Neuronal stem cell (in vitro differentiated cells): ENCODE results near the gene HS2ST1.

ENCODE experiments used
- DNase-seq: peaks from one replicate; pipeline ENCODE4 v3.0.0-alpha.2; 2013; ENCODE audit warnings: low spot score
- H2AFZ ChIP-seq: one replicate; pipeline ENCODE4 v1.6.1; 2013; ENCODE audit warnings: mild to moderate bottlenecking, low read length, inconsistent platforms
- H2AK5ac ChIP-seq: 2 replicates; pipeline ENCODE4 v1.6.1; 2013; ENCODE audit warnings: low read depth, mild to moderate bottlenecking, inconsistent platforms, low read length, moderate library complexity, mixed read lengths
- H2BK120ac ChIP-seq: 2 replicates; pipeline ENCODE4 v1.6.1; 2013; ENCODE audit warnings: low read depth, mild to moderate bottlenecking, inconsistent platforms, low read length, moderate library complexity, mixed read lengths
- H2BK12ac ChIP-seq: one replicate; pipeline ENCODE4 v1.6.1; 2013; ENCODE audit warnings: low read length, inconsistent platforms
- H2BK15ac ChIP-seq: 2 replicates; pipeline ENCODE4 v1.6.1; 2013; ENCODE audit warnings: mild to moderate bottlenecking, low read length, inconsistent platforms, mixed read lengths
- H2BK5ac ChIP-seq: one replicate; pipeline ENCODE4 v1.6.1; 2013; ENCODE audit warnings: inconsistent platforms, mild to moderate bottlenecking, low read length, moderate library complexity
- H3K14ac ChIP-seq: one replicate; pipeline ENCODE4 v1.6.1; 2013; ENCODE audit warnings: low read length, inconsistent platforms
- H3K18ac ChIP-seq: 2 replicates; pipeline ENCODE4 v1.6.1; 2013; ENCODE audit warnings: low read length, inconsistent platforms
- H3K23ac ChIP-seq: 2 replicates; pipeline ENCODE4 v1.6.1; 2013; ENCODE audit warnings: low read depth, mild to moderate bottlenecking, mixed read lengths, low read length, inconsistent platforms; ENCODE audit not compliant: poor library complexity
- H3K27ac ChIP-seq: replicated peaks from 3 replicates; pipeline ENCODE4 v1.5.1; 2013; ENCODE audit warnings: low read length, inconsistent platforms
- H3K27me3 ChIP-seq, 3 experiments: 2 replicates each; pipeline ENCODE4 v1.6.1; 2013; ENCODE audit warnings: low read length in 3 of 3, mild to moderate bottlenecking in 2 of 3, inconsistent platforms in 1 of 3, low read depth in 1 of 3, mixed read lengths in 1 of 3, moderate library complexity in 1 of 3; ENCODE audit not compliant: control insufficient read depth in 3 of 3, insufficient read depth in 3 of 3
- H3K36me3 ChIP-seq, 2 donors: replicated peaks in 1 of 2; 2 replicates each; pipeline ENCODE4 v1.6.1; 2013; ENCODE audit warnings: low read length in 2 of 2; ENCODE audit not compliant: control insufficient read depth in 2 of 2, insufficient read depth in 2 of 2
- H3K4ac ChIP-seq: 2 replicates; pipeline ENCODE4 v1.6.1; 2013; ENCODE audit warnings: inconsistent platforms, mild to moderate bottlenecking, low read length, moderate library complexity
- H3K4me1 ChIP-seq, 2 donors: 1 replicate in 1 of 2; 2 replicates in 1 of 2; pipeline ENCODE4 v1.6.1; 2013; ENCODE audit warnings: low read length in 2 of 2, low read depth in 1 of 2; ENCODE audit not compliant: control insufficient read depth in 2 of 2, insufficient read depth in 1 of 2
- H3K4me2 ChIP-seq: one replicate; pipeline ENCODE4 v1.6.1; 2013; ENCODE audit warnings: mild to moderate bottlenecking, low read length, inconsistent platforms; ENCODE audit not compliant: insufficient read depth, poor library complexity, severe bottlenecking
- H3K4me3 ChIP-seq, 2 donors: 2 replicates each; pipeline ENCODE4 v1.5.1; 2013; ENCODE audit warnings: low read length in 2 of 2, mild to moderate bottlenecking in 2 of 2, inconsistent platforms in 1 of 2, moderate library complexity in 1 of 2
- H3K79me1 ChIP-seq: one replicate; pipeline ENCODE4 v1.6.1; 2013; ENCODE audit warnings: low read depth, mild to moderate bottlenecking, inconsistent platforms, low read length, moderate library complexity
- H3K9ac ChIP-seq: one replicate; pipeline ENCODE4 v1.6.1; 2013; ENCODE audit warnings: mild to moderate bottlenecking, low read depth, low read length, inconsistent platforms; ENCODE audit not compliant: poor library complexity
- H3K9me3 ChIP-seq, 2 donors: replicated peaks in 1 of 2; 2 replicates each; pipeline versions ENCODE3 to v1.6.1; 2013; ENCODE audit warnings: low read length in 2 of 2, mild to moderate bottlenecking in 2 of 2, inconsistent platforms in 1 of 2, low read depth in 1 of 2, mixed read lengths in 1 of 2, moderate library complexity in 1 of 2; ENCODE audit not compliant: control insufficient read depth in 2 of 2, insufficient read depth in 1 of 2
- H4K8ac ChIP-seq: one replicate; pipeline ENCODE4 v1.6.1; 2013; ENCODE audit warnings: low read depth, mild to moderate bottlenecking, inconsistent platforms, low read length, moderate library complexity
- H4K91ac ChIP-seq: one replicate; pipeline ENCODE4 v1.6.1; 2013; ENCODE audit warnings: low read length, low read depth, mild to moderate bottlenecking, inconsistent platforms; ENCODE audit not compliant: poor library complexity
- WGBS, 2 donors: extraction: QIAGEN DNeasy Blood & Tissue Kit; methylation state at CpG; one replicate each; pipeline ENCODE4 v1.1.7; 2013; ENCODE audit warnings: missing lambda C conversion rate in 2 of 2, mixed read lengths in 1 of 2; ENCODE audit not compliant: insufficient read length in 2 of 2, insufficient replicate concordance in 1 of 2; ENCODE audit errors: extremely low coverage in 2 of 2; 5-methylcytosine and 5-hydroxymethylcytosine counted together

HS2ST1 gene

DNA sequence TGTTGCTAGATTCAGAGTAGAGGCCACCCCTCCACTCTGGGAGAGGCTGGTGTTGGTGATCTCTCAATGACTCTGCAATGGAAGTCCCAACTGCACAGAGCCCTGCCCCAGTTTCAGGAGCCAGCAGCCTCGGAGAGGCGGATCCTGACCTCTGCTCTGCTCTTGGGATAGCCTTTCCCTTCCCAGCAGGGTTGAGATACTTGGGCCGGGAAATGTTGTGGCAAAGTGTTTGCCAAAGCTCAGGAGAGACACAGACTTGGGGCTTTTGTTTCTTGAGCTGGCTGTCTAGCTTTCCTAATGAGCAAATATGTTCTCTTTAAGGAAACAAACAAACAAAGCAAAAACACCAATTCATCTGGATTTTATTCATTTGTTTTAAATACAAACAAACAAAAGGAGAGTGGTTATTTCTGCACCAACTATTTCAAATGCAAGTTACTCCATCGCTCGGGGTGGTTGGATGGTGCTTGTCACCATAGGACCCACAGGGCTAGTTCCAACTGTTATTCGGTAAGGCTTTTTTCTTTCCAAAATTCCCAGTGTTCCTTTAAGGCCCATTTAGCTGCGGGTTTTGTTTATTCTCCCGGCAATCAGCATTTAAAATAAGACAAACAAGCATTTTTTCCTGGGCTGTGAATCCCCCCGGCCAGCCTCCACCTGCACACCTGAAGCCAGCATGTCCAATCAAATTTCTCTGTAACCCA is 220.3 kb downstream of the HS2ST1 start:
- Histone ChIP-seq H3K79me1 (no peaks in the 10 kb centered on the region), H3K4me2 (no peak overlapping the region), H2BK12ac (no peak overlapping the region), H3K27ac (no peak overlapping the region), H3K9ac (no peak overlapping the region), H3K23ac (no peak overlapping the region), H3K36me3 (no peaks in the 10 kb centered on the region), H3K18ac (no peak overlapping the region), H4K91ac (no peak overlapping the region), H3K4me1 (peaks cover 0 to 5% of the 10 kb centered on the region in 2 donors), H3K27me3 (peaks cover 0 to 27% (median 3%) of the 10 kb centered on the region in 3 experiments), H3K4ac (no peak overlapping the region), H2BK15ac (no peak overlapping the region), H3K4me3 (no peak overlapping the region), H3K9me3 (no peaks in the 10 kb centered on the region), H2BK120ac (no peak overlapping the region), H2AFZ (no peak overlapping the region), H2AK5ac (no peak overlapping the region), H2BK5ac (no peak overlapping the region), H3K14ac (no peak overlapping the region), H4K8ac (no peak overlapping the region)
- DNase-seq: no peak
- no CpG with 5 or more reads among the region's 9 CpGs for WGBS, 2 donors

DNA sequence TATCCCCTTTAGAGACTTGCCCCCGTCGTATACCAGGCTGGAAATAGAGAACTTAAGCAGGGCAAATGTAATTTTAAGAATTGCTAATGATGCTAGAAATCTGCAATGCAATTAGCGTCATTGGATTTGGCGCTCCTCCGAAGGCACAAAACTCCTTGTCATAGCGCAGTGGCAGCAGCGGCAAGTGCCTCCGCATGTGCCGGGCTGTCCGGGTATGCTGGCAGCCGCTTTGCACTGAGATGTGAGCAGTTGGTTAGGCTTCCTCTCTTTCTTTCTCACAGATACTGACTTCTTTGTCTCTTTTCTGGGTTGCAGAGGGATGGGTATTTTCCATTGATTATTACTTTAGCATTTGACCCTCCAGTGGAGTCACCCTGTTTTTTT is 220.9 kb downstream of the HS2ST1 start:
- Histone ChIP-seq H3K4me3 (no peak overlapping the region), H2AK5ac (no peak overlapping the region), H2BK12ac (no peak overlapping the region), H3K27me3 (peaks cover 0 to 24% (median 3%) of the 10 kb centered on the region in 3 experiments), H3K79me1 (no peaks in the 10 kb centered on the region), H4K8ac (no peak overlapping the region), H2BK15ac (no peak overlapping the region), H2BK5ac (no peak overlapping the region), H3K9me3 (no peaks in the 10 kb centered on the region), H3K18ac (no peak overlapping the region), H3K4me2 (no peak overlapping the region), H3K23ac (no peak overlapping the region), H4K91ac (no peak overlapping the region), H2BK120ac (no peak overlapping the region), H3K14ac (no peak overlapping the region), H3K4me1 (peaks cover 0 to 5% of the 10 kb centered on the region in 2 donors), H3K9ac (no peak overlapping the region), H3K27ac (no peak overlapping the region), H2AFZ (no peak overlapping the region), H3K4ac (no peak overlapping the region), H3K36me3 (no peaks in the 10 kb centered on the region)
- DNase-seq: no peak
- no CpG with 5 or more reads among the region's 11 CpGs for WGBS, 2 donors

GRCh38 chr1:87136607-87137341 is 222.3 kb downstream of the HS2ST1 start:
- H2BK5ac ChIP-seq: no peak overlapping the region
- H4K8ac ChIP-seq: no peak overlapping the region
- H3K4ac ChIP-seq: no peak overlapping the region
- no peak overlapping the region for H3K27ac ChIP-seq
- H3K18ac ChIP-seq: no peak overlapping the region
- no peak overlapping the region for H2BK15ac ChIP-seq
- no peak overlapping the region for H3K14ac ChIP-seq
- H3K36me3 ChIP-seq: no peaks in the 10 kb centered on the region
- no peak overlapping the region for H2AK5ac ChIP-seq
- no peak overlapping the region for H2BK120ac ChIP-seq
- no peak overlapping the region for H3K23ac ChIP-seq
- 100% methylated on average over 2 of the region's 8 CpGs; no CpG with 5 or more reads in 1 of the 2 donors for WGBS, 2 donors
- no peak overlapping the region for H3K4me2 ChIP-seq
- H2BK12ac ChIP-seq: no peak overlapping the region
- no peak overlapping the region for H3K4me3 ChIP-seq
- H2AFZ ChIP-seq: no peak overlapping the region
- no peaks in the 10 kb centered on the region for H3K9me3 ChIP-seq
- H3K9ac ChIP-seq: no peak overlapping the region
- H4K91ac ChIP-seq: no peak overlapping the region
- peaks cover 0 to 19% (median 3%) of the 10 kb centered on the region in 3 experiments for H3K27me3 ChIP-seq
- peaks cover 0 to 5% of the 10 kb centered on the region in 2 donors for H3K4me1 ChIP-seq
- H3K79me1 ChIP-seq: no peaks in the 10 kb centered on the region
- no peak for DNase-seq

DNA sequence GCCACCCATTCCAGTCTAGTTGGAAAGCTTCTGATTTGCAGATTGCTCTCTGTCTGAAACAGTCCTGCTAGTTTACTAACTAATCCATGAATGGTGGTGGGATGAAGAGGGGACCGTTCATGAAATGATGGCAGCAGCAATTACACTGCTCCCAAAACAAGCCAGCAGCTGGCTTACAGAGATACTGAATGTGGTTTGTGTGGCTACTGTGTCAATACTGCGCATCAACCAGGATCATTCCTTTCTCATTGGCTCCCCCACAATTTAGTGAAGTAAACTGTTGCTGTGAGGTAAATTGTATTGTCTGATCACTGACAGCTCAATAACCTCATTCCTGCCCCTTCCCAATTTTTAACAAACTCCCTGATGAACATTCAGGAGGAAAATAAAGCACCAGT is 222.9 kb downstream of the HS2ST1 start:
- no peaks in the 10 kb centered on the region for H3K79me1 ChIP-seq
- H2BK12ac ChIP-seq: no peak overlapping the region
- DNase-seq: no peak
- H4K8ac ChIP-seq: no peak overlapping the region
- no peak overlapping the region for H3K18ac ChIP-seq
- H4K91ac ChIP-seq: no peak overlapping the region
- H2BK5ac ChIP-seq: no peak overlapping the region
- no peak overlapping the region for H3K9ac ChIP-seq
- no peak overlapping the region for H2BK120ac ChIP-seq
- no peak overlapping the region for H2BK15ac ChIP-seq
- H3K4me2 ChIP-seq: no peak overlapping the region
- no peaks in the 10 kb centered on the region for H3K36me3 ChIP-seq
- no peak overlapping the region for H3K27ac ChIP-seq
- peaks cover 0 to 19% (median 2%) of the 10 kb centered on the region in 3 experiments for H3K27me3 ChIP-seq
- H3K4ac ChIP-seq: no peak overlapping the region
- no peaks in the 10 kb centered on the region for H3K9me3 ChIP-seq
- no peak overlapping the region for H3K23ac ChIP-seq
- H2AK5ac ChIP-seq: no peak overlapping the region
- H3K4me1 ChIP-seq: peaks cover 0 to 2% of the 10 kb centered on the region in 2 donors
- H2AFZ ChIP-seq: no peak overlapping the region
- WGBS, 2 donors: no CpG with 5 or more reads among the region's 2 CpGs
- no peak overlapping the region for H3K14ac ChIP-seq
- H3K4me3 ChIP-seq: no peak overlapping the region
